Type B pancreatic cell (in vitro differentiated cells): ENCODE data around the gene CDC42. TPM values are rescaled to one million over a fixed set of nuclear protein-coding genes. Genes with fewer than 3 reads are reported as not detected.

Experiments used
- DNase-seq: peaks from one replicate; pipeline ENCODE4 v3.0.0; 2021; ENCODE audit warnings: mixed read lengths; ENCODE audit not compliant: unreplicated experiment; ENCODE audit errors: extremely low spot score
- H3K27ac Mint-ChIP-seq: 2 replicates; pipeline ENCODE4 v1.8.0; 2021; ENCODE audit warnings: mild to moderate bottlenecking, mixed read lengths
- H3K27me3 Mint-ChIP-seq: 2 replicates; pipeline ENCODE4 v1.8.0; 2021; ENCODE audit warnings: mixed read lengths
- H3K36me3 Mint-ChIP-seq: 2 replicates; pipeline ENCODE4 v1.8.0; 2021; ENCODE audit warnings: mixed read lengths
- H3K4me1 Mint-ChIP-seq: one replicate; pipeline ENCODE4 v1.8.0; 2021; ENCODE audit warnings: mixed read lengths; ENCODE audit not compliant: unreplicated experiment
- H3K4me3 Mint-ChIP-seq: 2 replicates; pipeline ENCODE4 v1.8.0; 2021; ENCODE audit warnings: mild to moderate bottlenecking, mixed read lengths
- H3K9me3 Mint-ChIP-seq: 2 replicates; pipeline ENCODE4 v1.8.0; 2021; ENCODE audit warnings: mixed read lengths
- CTCF ChIP-seq: fragments of 200-600 bp; sonication (generic); conservative IDR thresholded peaks from 2 replicates; pipeline ENCODE4 v1.5.0; 2021; ENCODE audit warnings: antibody characterized with exemption, mild to moderate bottlenecking
- total RNA-seq: library from RNA; stranded (reverse); gene quantifications from 2 replicates; pipeline ENCODE4 v1.2.1, GENCODE V29; 2021; ENCODE audit warnings: low replicate concordance

CDC42 gene
- total RNA-seq, 1 donor from 2014 or later, result 238 TPM

- no peak for TF ChIP-seq CTCF
- no peak overlapping the region for H3K4me3 Mint-ChIP-seq
- H3K27ac Mint-ChIP-seq, result peak overlapping the region; percentile 60
- no peaks in the 10 kb centered on the region for H3K27me3 Mint-ChIP-seq
- H3K9me3 Mint-ChIP-seq, result no peaks in the 10 kb centered on the region
- H3K4me1 Mint-ChIP-seq, result peaks cover 40% of the 10 kb centered on the region
- peak; percentile 11 for DNase-seq
- peaks cover 16% of the 10 kb centered on the region for H3K36me3 Mint-ChIP-seq
Measured at GRCh38 chr1:22057861-22058260, 5.4 kb downstream of the CDC42 start.

- H3K9me3 Mint-ChIP-seq, result peaks cover 5% of the 10 kb centered on the region
- peaks cover 22% of the 10 kb centered on the region for H3K36me3 Mint-ChIP-seq
- H3K27me3 Mint-ChIP-seq, result no peaks in the 10 kb centered on the region
- H3K4me3 Mint-ChIP-seq, result no peak overlapping the region
- peak overlapping the region; percentile 74 for H3K27ac Mint-ChIP-seq
- TF ChIP-seq CTCF, result no peak
- no peak for DNase-seq
- H3K4me1 Mint-ChIP-seq, result peaks cover 48% of the 10 kb centered on the region
Measured at GRCh38 chr1:22064751-22065402, 12.4 kb downstream of the CDC42 start.

GRCh38 chr1:22071511-22071910, 19.0 kb downstream of the CDC42 start:
- no peak for DNase-seq
- H3K4me1 Mint-ChIP-seq, result peaks cover 42% of the 10 kb centered on the region
- H3K9me3 Mint-ChIP-seq, result peaks cover 9% of the 10 kb centered on the region
- H3K4me3 Mint-ChIP-seq, result no peak overlapping the region
- peaks cover 17% of the 10 kb centered on the region for H3K36me3 Mint-ChIP-seq
- H3K27me3 Mint-ChIP-seq, result no peaks in the 10 kb centered on the region
- peak overlapping the region; percentile 79 for H3K27ac Mint-ChIP-seq
- TF ChIP-seq CTCF, result no peak

GRCh38 chr1:22074803-22075202, 22.3 kb downstream of the CDC42 start:
- Mint-ChIP-seq H3K27ac (peak overlapping the region; percentile 58), H3K4me3 (peak overlapping the region; percentile 14), H3K9me3 (peaks cover 5% of the 10 kb centered on the region), H3K27me3 (no peaks in the 10 kb centered on the region), H3K4me1 (peaks cover 44% of the 10 kb centered on the region), H3K36me3 (peaks cover 27% of the 10 kb centered on the region)
- DNase-seq, result no peak
- no peak for TF ChIP-seq CTCF

- Mint-ChIP-seq H3K4me1 (peaks cover 44% of the 10 kb centered on the region), H3K36me3 (peaks cover 23% of the 10 kb centered on the region), H3K4me3 (no peak overlapping the region), H3K27me3 (no peaks in the 10 kb centered on the region), H3K9me3 (no peaks in the 10 kb centered on the region), H3K27ac (peak overlapping the region; percentile 38)
- no peak for TF ChIP-seq CTCF
- no peak for DNase-seq
Measured at GRCh38 chr1:22075718-22076117, 23.2 kb downstream of the CDC42 start.
